Epithelial cell of prostate (primary cell): ENCODE measurements around the gene PGAM2.
A peak's percentile ranks its signal among the peaks of the same experiment; 100 is the strongest.

Experiments used
- DNase-seq: peaks from one replicate; pipeline ENCODE4 v3.0.0-alpha.2; 2011; ENCODE audit warnings: low read depth, low spot score
- H3K27ac ChIP-seq: fragments of 450-650 bp; 2 replicates; pipeline ENCODE4 v1.5.1; 2017; ENCODE audit warnings: mild to moderate bottlenecking

PGAM2 gene

GRCh38 chr7:44103923-44104859 lies 38.8 kb upstream of the PGAM2 start, which contains the start of gene AEBP1:
Gene AEBP1, plus strand, starts transcription at chr7:44104345. Its CDS starts 321 bp downstream, at chr7:44104666.
- no peak within 1 kb of the TSS for H3K27ac ChIP-seq
- no peak for DNase-seq

- no peak overlapping the region for H3K27ac ChIP-seq
- no peak for DNase-seq
Observed at GRCh38 chr7:44103566-44103922, 38.2 kb upstream of the PGAM2 start.

GRCh38 chr7:44102846-44103565 lies 37.6 kb upstream of the PGAM2 start:
- no peak overlapping the region for H3K27ac ChIP-seq
- no peak for DNase-seq

- no peak overlapping the region for H3K27ac ChIP-seq
- no peak for DNase-seq
Observed at GRCh38 chr7:44101966-44102845, 36.8 kb upstream of the PGAM2 start.

- no peak overlapping the region for H3K27ac ChIP-seq
- DNase-seq = no peak
Observed at GRCh38 chr7:44101303-44101965, 36.1 kb upstream of the PGAM2 start.

GRCh38 chr7:44100458-44101302 lies 35.3 kb upstream of the PGAM2 start:
- DNase-seq = no peak
- H3K27ac ChIP-seq = no peak overlapping the region

- no peak overlapping the region for H3K27ac ChIP-seq
Observed at GRCh38 chr7:44099669-44100068, 34.3 kb upstream of the PGAM2 start.

GRCh38 chr7:44098092-44099068 lies 33.0 kb upstream of the PGAM2 start:
- no peak overlapping the region for H3K27ac ChIP-seq
- no peak for DNase-seq

More at GRCh38 chr7:44099669-44100068, 34.3 kb upstream of the PGAM2 start:
- no peak for DNase-seq

GRCh38 chr7:44097064-44097932 lies 31.9 kb upstream of the PGAM2 start:
- no peak overlapping the region for H3K27ac ChIP-seq
- DNase-seq = no peak

GRCh38 chr7:44096326-44096881 lies 31.0 kb upstream of the PGAM2 start:
- H3K27ac ChIP-seq = no peak overlapping the region
- no peak for DNase-seq

GRCh38 chr7:44095781-44096180 lies 30.4 kb upstream of the PGAM2 start:
- DNase-seq = no peak
- H3K27ac ChIP-seq = no peak overlapping the region

GRCh38 chr7:44094883-44095592 lies 29.7 kb upstream of the PGAM2 start:
- no peak for DNase-seq
- no peak overlapping the region for H3K27ac ChIP-seq

- H3K27ac ChIP-seq = no peak overlapping the region
- no peak for DNase-seq
Observed at GRCh38 chr7:44094365-44094764, 29.0 kb upstream of the PGAM2 start.

- DNase-seq = no peak
- no peak overlapping the region for H3K27ac ChIP-seq
Observed at GRCh38 chr7:44093102-44093641, 27.8 kb upstream of the PGAM2 start.

GRCh38 chr7:44087911-44088838 lies 22.8 kb upstream of the PGAM2 start:
- H3K27ac ChIP-seq = peak overlapping the region; percentile 51
- no peak for DNase-seq
